Hematopoietic multipotent progenitor cell treated with erythropoietin and hydrocortisone succinate and interleukin-3 and kit ligand, for 6 days (in vitro differentiated cells): ENCODE measurements around the gene CD55.

Experiments used
- DNase-seq: peaks from one replicate; pipeline ENCODE4 v3.0.0-alpha.2; 2015

The CD55 gene

GRCh38 chr1:207364614-207365013, 43.1 kb downstream of the CD55 start:
- DNase-seq, result no peak

DNA sequence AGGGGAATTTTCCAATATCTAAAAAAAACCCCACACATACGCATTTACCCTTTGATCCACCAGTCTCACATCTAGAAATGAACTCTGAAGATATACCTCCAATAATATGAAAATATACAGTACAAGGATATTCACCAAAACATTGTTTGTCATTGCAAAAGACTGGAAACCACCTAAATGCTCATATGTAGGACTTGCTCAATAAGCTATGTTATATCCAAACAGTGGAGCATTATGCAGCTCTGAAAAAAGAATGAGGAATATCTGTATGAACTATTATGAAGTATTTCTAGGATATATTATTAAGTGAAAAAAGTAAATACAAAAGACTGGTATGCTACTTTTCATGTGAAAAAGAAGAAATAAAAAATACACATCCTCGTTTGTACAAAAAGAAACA, 43.6 kb downstream of the CD55 start:
- no peak for DNase-seq

DNA sequence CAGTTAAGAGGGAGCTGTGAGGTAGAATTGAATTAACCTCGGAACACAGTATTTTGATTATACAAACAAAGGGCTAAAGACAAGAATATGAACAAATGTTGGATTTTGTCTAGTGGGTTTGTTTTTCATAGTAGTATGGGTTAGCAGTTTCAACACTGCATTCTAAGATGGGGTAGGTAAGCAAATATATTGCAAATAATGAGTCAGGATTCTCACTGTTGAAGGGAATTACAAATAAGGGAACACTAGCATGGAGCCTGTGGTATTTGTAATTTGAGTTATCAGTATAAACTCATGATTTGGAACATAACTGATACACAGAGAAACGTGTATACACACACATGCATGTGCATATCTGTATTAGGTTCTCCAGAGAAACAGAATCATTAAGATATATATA, 44.5 kb downstream of the CD55 start:
- no peak for DNase-seq

DNA sequence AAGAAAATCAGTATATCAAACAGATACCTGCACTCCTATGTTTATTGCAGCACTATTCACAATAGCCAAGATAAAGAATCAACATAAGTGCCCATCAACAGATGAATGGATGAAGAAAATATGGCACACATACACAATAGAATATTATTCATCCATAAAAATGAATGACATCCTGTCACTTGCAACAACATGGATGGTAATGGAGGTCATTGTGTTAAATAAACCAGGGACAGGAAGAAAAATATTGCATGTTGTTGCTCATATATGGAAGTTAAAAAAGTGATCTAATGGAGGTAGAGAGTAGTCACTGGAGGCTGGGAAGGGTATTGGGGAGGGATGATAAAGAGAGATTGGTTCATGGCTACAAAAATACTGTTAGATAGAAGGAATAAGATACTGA, 67.2 kb downstream of the CD55 start:
- no peak for DNase-seq

DNA sequence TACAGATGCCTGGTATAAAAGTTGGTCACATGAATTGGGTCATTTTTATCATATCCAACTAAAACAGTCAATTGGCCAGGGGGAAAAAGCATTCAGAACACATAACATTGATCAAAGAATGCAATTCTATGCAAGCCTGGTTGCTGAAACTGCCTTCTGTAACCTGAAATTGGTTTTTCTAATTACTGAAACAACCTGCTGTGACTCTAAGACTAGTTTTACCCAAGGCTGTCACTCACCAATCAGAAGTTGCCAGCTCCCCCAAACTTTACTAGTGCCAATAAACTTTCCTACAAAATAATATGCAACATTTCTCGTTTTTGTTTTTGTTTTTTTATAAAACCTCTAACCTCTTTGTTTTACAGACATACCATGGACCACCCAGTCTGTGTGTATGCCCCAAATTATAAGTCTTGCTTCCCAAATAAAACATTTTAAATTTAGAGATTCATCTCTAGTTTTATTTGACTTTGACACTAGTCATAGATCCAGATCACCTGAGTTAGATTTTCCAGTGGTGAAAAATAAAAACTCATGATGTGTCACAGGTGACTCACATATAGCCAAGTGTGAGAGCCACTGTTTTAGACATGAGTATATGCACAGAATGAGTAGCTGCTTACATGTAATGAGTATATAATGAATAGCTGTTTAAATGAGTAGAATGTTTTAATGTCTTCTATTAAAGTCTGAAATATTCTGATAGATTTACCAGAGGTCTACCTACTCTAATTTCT, 68.4 kb downstream of the CD55 start:
- no peak for DNase-seq

- DNase-seq, result no peak
These were observed 72.1 kb downstream of the CD55 start for GRCh38 chr1:207393610-207394009.

DNA sequence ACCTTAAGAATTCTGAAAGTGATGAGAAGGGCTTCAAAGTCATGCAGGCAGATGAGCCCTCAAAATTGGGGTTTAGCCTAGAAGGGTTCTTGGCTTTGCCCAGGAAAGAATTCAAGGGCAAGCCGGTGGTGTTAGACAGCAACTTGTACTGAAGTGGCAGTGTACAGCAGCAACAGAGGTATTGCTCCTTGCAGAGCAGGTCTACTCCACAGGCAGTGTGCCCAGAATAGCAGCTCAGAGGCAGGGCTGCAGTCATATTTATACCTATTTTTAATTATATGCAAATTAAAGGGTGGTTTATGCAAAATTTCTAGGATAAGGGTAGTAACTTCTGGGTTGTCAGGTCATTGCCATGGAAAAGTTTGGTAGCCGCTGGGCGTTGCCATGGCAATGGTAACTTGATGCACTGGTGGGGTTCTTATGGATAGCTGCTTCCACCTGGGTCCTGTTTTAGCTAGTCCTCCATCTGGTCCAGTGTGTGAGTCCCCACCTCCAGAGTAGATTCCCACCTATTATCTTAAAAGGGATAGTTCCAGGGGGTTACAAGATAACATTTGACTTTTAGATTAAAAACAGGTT, 74.8 kb downstream of the CD55 start:
- no peak for DNase-seq

GRCh38 chr1:207397525-207397926, 76.0 kb downstream of the CD55 start:
- DNase-seq, result no peak

- DNase-seq, result no peak
These were observed 77.5 kb downstream of the CD55 start for GRCh38 chr1:207398986-207399385.

DNA sequence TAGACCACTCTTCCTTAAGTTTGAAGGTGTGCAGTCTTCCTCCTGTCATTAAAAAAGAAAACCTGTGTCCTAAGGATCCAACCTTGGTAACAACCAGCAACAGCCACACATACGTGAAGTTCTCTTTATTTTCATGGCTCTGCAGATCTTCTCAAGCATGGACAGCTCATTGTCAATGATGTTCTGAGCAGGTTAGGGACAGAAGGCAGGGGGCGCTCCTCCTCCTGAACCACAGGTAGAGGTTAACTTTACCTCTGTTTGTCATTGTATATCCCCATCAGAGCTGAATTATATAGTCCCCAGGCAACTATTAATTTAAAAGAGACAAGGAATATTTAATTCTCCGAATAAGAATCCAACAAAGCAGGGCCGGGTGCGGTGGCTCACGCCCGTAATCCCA, 80.1 kb downstream of the CD55 start:
- DNase-seq, result no peak

DNA sequence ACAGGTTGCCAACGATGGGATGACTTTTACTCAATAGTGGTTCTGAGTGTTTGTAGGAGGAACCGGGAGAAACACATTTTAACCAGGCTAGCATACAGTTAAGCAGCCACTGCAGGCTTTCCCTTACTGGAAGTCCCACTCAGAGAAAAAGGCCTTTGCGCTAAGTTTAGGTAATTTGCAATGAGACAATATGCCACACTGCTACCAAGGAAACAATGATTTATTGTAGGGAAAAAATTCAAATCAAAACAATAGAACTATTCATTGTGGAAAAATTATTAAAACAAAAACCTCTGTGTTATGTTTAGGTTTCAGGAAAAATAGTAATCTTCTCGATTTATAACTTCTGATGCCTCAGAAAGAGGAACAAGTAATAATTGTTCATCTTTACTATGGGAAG, 81.3 kb downstream of the CD55 start:
- DNase-seq, result no peak

GRCh38 chr1:207404849-207405525, 83.5 kb downstream of the CD55 start:
- DNase-seq, result peak; percentile 91

DNA sequence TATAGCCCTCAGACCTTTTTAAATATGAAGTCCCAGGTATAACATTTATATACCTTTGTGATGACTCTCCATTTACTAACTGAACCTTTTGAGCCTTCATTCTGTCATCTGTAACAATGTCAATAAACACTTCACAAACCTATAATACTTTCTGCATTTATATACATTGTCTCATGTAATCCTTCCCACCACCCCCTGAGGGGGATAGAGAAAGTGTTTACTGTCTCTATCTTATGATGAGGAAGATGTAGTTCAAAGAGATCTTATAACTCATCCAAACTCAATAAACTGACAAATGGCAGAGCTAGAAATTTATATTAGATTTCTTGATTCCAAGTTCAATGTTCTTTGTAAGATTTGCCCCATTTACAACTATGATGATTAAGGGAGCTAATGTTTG, 84.3 kb downstream of the CD55 start:
- DNase-seq, result peak; percentile 18

DNA sequence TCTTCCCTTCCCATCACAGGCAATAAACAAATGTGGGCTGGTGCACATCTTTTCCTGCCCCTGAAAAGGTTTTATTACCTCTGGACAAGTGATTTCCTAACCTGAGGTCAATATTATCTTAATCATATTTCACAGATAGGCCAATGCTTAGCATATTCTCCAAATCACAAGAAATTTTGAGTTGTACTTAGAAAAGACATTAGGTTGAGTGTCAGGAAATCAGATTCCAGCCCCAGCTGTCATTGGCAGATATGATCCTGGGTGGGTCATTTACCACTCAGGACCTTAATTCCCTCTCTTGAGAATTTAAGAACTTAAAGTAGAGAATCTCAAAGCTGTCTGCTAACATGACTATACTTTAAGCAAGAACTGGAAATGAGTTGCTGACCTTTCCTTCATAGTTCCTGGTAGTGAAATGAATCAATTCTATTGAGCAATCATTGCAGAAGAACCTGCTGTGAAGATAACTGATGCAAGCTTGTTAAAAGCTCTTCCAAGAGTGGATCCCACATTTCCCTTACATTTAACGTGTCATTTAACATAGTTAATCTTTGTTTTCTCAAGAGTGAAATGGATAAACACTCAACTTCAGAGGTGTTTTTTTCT, 86.3 kb downstream of the CD55 start:
- peak; percentile 35 for DNase-seq
